Measurements from ENCODE around the gene ANO6. TPM values are rescaled to one million over a fixed set of nuclear protein-coding genes. Genes with fewer than 3 reads are reported as not detected.

The ANO6 gene
- total RNA-seq, 1 donor from 2014 or later: 57.6 TPM

- DNase-seq (ENCODE audit: low read depth): no peak
- no peak for TF ChIP-seq CTCF (conservative IDR thresholded peaks at IDR 0.05; ENCODE audit: low read depth, low read length)
Observed at GRCh38 chr12:45468751-45469615, 253.1 kb downstream of the ANO6 start.

GRCh38 chr12:45469902-45470301, 254.0 kb downstream of the ANO6 start:
- DNase-seq (ENCODE audit: low read depth): no peak
- no peak for TF ChIP-seq CTCF (conservative IDR thresholded peaks at IDR 0.05; ENCODE audit: low read depth, low read length)

More at GRCh38 chr12:45468751-45469615, 253.1 kb downstream of the ANO6 start:
- H3K4me3 ChIP-seq (ENCODE audit: low read depth, low read length): no peak overlapping the region

GRCh38 chr12:45473636-45474035, 257.7 kb downstream of the ANO6 start:
- H3K4me3 ChIP-seq (ENCODE audit: low read depth, low read length): no peak overlapping the region
- no peak for DNase-seq (ENCODE audit: low read depth)
- TF ChIP-seq CTCF (conservative IDR thresholded peaks at IDR 0.05; ENCODE audit: low read depth, low read length): no peak

More at GRCh38 chr12:45469902-45470301, 254.0 kb downstream of the ANO6 start:
- no peak overlapping the region for H3K4me3 ChIP-seq (ENCODE audit: low read depth, low read length)

- no peak for DNase-seq (ENCODE audit: low read depth)
- TF ChIP-seq CTCF (conservative IDR thresholded peaks at IDR 0.05; ENCODE audit: low read depth, low read length): no peak
- H3K4me3 ChIP-seq (ENCODE audit: low read depth, low read length): no peak overlapping the region
Observed at GRCh38 chr12:45475594-45475993, 259.7 kb downstream of the ANO6 start.

- no peak for DNase-seq (ENCODE audit: low read depth)
- no peak overlapping the region for H3K4me3 ChIP-seq (ENCODE audit: low read depth, low read length)
- no peak for TF ChIP-seq CTCF (conservative IDR thresholded peaks at IDR 0.05; ENCODE audit: low read depth, low read length)
Observed at GRCh38 chr12:45477526-45477925, 261.6 kb downstream of the ANO6 start.

- TF ChIP-seq CTCF (conservative IDR thresholded peaks at IDR 0.05; ENCODE audit: low read depth, low read length): no peak
- no peak for DNase-seq (ENCODE audit: low read depth)
- H3K4me3 ChIP-seq (ENCODE audit: low read depth, low read length): no peak overlapping the region
Observed at GRCh38 chr12:45478931-45479330, 263.0 kb downstream of the ANO6 start.

- no peak overlapping the region for H3K4me3 ChIP-seq (ENCODE audit: low read depth, low read length)
- no peak for DNase-seq (ENCODE audit: low read depth)
- no peak for TF ChIP-seq CTCF (conservative IDR thresholded peaks at IDR 0.05; ENCODE audit: low read depth, low read length)
Observed at GRCh38 chr12:45481746-45482145, 265.9 kb downstream of the ANO6 start.
